OCI-LY7 (cell line): ENCODE data around the gene CCDC9B. TPM values are rescaled to one million over a fixed set of nuclear protein-coding genes. Genes with fewer than 3 reads are reported as not detected.

ENCODE experiments used
- BruUV-seq: library from RNA; stranded (reverse); fragments of 400-500 nt; replicated peaks from 2 replicates; lab custom pipeline; 2021; lab: Mats Ljungman, UMichigan
- CTCF ChIA-PET: fragments of 300-600 bp; sonication (Branson Sonifier 250); formaldehyde crosslinking; loops from one replicate; lab custom pipeline; 2022; ENCODE audit warnings: antibody characterized with exemption; ENCODE audit not compliant: unreplicated experiment; lab: Charles Lee
- POLR2A ChIA-PET: fragments of 300-600 bp; sonication (Branson Sonifier 250); formaldehyde crosslinking; loops from one replicate; lab custom pipeline; 2022; ENCODE audit warnings: antibody characterized with exemption; lab: Charles Lee
- DNase-seq: peaks from one replicate; pipeline ENCODE4 v3.0.0-alpha.2; 2015; ENCODE audit warnings: low spot score
- H2AFZ ChIP-seq: fragments of 200-600 bp; sonication (generic), shearing (Covaris generic); 2 replicates; pipeline ENCODE4 v1.6.1; 2014; ENCODE audit warnings: mild to moderate bottlenecking, antibody characterized with exemption, low read length, moderate library complexity
- H3K27ac ChIP-seq: fragments of 200-600 bp; sonication (generic); 2 replicates; pipeline ENCODE4 v1.5.1; 2014; ENCODE audit warnings: mixed run types, low read depth, mild to moderate bottlenecking, moderate library complexity, low read length, inconsistent platforms; ENCODE audit not compliant: poor library complexity, severe bottlenecking
- H3K36me3 ChIP-seq: fragments of 200-600 bp; sonication (generic); 2 replicates; pipeline ENCODE4 v1.6.1; 2014; ENCODE audit warnings: mild to moderate bottlenecking, antibody characterized with exemption, low read length, moderate library complexity, mixed read lengths; ENCODE audit not compliant: insufficient read depth
- H3K4me1 ChIP-seq: fragments of 200-600 bp; sonication (generic); 2 replicates; pipeline ENCODE4 v1.5.1; 2014; ENCODE audit warnings: mild to moderate bottlenecking, low read length; ENCODE audit not compliant: insufficient read depth, poor library complexity, severe bottlenecking
- H3K4me2 ChIP-seq: fragments of 200-600 bp; sonication (generic); 2 replicates; pipeline ENCODE4 v1.6.1; 2014; ENCODE audit warnings: mild to moderate bottlenecking, low read length
- H3K4me3 ChIP-seq: fragments of 200-600 bp; sonication (generic); 2 replicates; pipeline ENCODE4 v1.5.1; 2014; ENCODE audit warnings: mild to moderate bottlenecking, low read depth, low read length; ENCODE audit not compliant: poor library complexity, severe bottlenecking
- H3K79me2 ChIP-seq: fragments of 200-600 bp; sonication (generic); 2 replicates; pipeline ENCODE4 v1.6.1; 2016; ENCODE audit warnings: low read depth, mild to moderate bottlenecking, low read length, moderate library complexity, mixed read lengths; ENCODE audit not compliant: insufficient read depth
- H3K9me2 ChIP-seq: fragments of 200-600 bp; sonication (generic); 2 replicates; pipeline ENCODE4 v1.6.1; 2016; ENCODE audit warnings: mild to moderate bottlenecking, low read length, mixed read lengths; ENCODE audit not compliant: insufficient read depth
- H3K9me3 ChIP-seq: fragments of 200-600 bp; sonication (generic); 2 replicates; pipeline ENCODE4 v1.6.1; 2014; ENCODE audit warnings: mild to moderate bottlenecking, mixed run types, low read length, mixed read lengths
- H4K20me1 ChIP-seq: fragments of 200-600 bp; sonication (generic); 2 replicates; pipeline ENCODE4 v1.6.1; 2014; ENCODE audit warnings: mild to moderate bottlenecking, antibody characterized with exemption, low read length, moderate library complexity, mixed read lengths; ENCODE audit not compliant: insufficient read depth
- EZH2phosphoT487 ChIP-seq: fragments of 200-600 bp; sonication (generic); IDR thresholded peaks from 2 replicates; pipeline ENCODE4 v1.6.1; 2018; ENCODE audit warnings: low read depth, borderline replicate concordance, mild to moderate bottlenecking, mixed run types, antibody characterized with exemption, low read length, moderate library complexity, mixed read lengths
- intact Hi-C: fragments of 100-400 bp; cut with micrococcal nuclease; formaldehyde crosslinking; loops from one replicate; pipeline ENCODE4 v1.10.0; 2022; ENCODE audit not compliant: unreplicated experiment
- total RNA-seq, 2 experiments: library from RNA; depleted of rRNA in 1 of 2; stranded (reverse); fragments of >200 nt in 1 of 2; shearing (Covaris generic) in 1 of 2; gene quantifications; 2 replicates each; pipeline ENCODE4 v1.2.3, GENCODE V29; 2014 to 2022
- TF ChIP-seq, protein P1 (sequence below): fragments of 200-600 bp; sonication (generic); conservative IDR thresholded peaks from 2 replicates; pipeline ENCODE4 v1.5.1; 2014; ENCODE audit warnings: mild to moderate bottlenecking, antibody characterized with exemption, low read length, moderate library complexity, mixed read lengths

Gene CCDC9B
- total RNA-seq, 2 experiments from 2014 or later: 1.4 TPM; not detected in 1

DNA sequence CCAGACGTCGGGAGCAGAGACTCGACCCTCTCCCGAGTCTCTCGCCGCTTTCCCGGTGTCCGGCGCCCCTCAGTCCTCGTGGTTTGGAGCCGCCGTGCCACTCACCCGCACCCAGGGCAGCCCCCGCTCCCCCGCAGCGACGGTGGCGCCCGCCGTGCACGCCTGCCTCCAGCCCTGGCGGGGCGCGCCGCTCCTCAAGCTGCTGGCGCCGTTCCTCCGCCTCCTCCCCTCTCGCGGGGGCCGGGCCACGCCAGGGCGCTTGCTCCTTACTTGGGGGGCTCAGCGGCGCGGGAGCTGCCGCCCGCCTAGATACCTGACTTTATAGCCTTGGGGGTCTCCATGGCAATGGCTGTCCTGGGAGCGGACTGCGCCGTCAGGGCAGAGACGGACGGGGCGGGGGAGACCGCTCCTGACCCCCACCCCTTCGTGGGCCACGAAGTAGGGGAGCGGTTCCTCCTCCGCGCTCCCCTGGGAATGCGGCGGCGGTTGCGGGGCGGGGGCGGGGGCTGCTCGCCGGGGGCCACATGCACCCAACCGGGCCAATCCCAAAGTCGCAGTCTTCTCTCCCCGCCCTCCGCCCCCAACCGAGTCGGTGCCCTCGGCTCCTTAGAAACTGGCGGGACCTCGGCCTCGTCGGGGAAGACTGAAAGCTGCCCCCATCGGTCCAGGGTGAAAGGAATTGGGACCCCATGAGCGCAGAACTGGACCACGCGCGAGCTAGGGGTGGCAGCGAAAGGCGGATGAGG is 57.7 kb downstream of the CCDC9B start, which contains the start of gene ANKRD63:
Gene ANKRD63, minus strand, starts transcription at position 196 of the 746 bp plus-strand sequence. CDS start 478 bp downstream, outside the sequence.
- ChIA-PET POLR2A (no interaction called here), CTCF (no interaction called here)
- Histone ChIP-seq H3K36me3 (no peaks in the 10 kb centered on the region), H4K20me1 (no peaks in the 10 kb centered on the region), H3K27ac (no peak within 1 kb of the TSS), H3K4me1 (peaks cover 2% of the 10 kb centered on the region), H3K4me3 (no peak within 1 kb of the TSS), H3K4me2 (peak within 1 kb of the TSS; percentile 19; the same call in 1 of the 2 replicates), H3K79me2 (no peaks in the 10 kb centered on the region), H3K9me2 (no peaks in the 10 kb centered on the region), H2AFZ (no peak within 1 kb of the TSS), H3K9me3 (no peaks in the 10 kb centered on the region)
- intact Hi-C loops: no loop called here
- no peak for DNase-seq
- TF ChIP-seq, protein P1, sequence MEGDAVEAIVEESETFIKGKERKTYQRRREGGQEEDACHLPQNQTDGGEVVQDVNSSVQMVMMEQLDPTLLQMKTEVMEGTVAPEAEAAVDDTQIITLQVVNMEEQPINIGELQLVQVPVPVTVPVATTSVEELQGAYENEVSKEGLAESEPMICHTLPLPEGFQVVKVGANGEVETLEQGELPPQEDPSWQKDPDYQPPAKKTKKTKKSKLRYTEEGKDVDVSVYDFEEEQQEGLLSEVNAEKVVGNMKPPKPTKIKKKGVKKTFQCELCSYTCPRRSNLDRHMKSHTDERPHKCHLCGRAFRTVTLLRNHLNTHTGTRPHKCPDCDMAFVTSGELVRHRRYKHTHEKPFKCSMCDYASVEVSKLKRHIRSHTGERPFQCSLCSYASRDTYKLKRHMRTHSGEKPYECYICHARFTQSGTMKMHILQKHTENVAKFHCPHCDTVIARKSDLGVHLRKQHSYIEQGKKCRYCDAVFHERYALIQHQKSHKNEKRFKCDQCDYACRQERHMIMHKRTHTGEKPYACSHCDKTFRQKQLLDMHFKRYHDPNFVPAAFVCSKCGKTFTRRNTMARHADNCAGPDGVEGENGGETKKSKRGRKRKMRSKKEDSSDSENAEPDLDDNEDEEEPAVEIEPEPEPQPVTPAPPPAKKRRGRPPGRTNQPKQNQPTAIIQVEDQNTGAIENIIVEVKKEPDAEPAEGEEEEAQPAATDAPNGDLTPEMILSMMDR: no peak
- no peak for TF ChIP-seq EZH2phosphoT487
- no TSS peak for BruUV-seq

- Histone ChIP-seq H3K4me1 (peaks cover 9% of the 10 kb centered on the region), H3K27ac (no peak overlapping the region), H3K4me2 (peak overlapping the region; percentile 19; the same call in 1 of the 2 replicates), H3K9me3 (no peaks in the 10 kb centered on the region), H3K9me2 (no peaks in the 10 kb centered on the region), H3K36me3 (no peaks in the 10 kb centered on the region), H2AFZ (no peak overlapping the region), H3K4me3 (no peak overlapping the region), H3K79me2 (no peaks in the 10 kb centered on the region), H4K20me1 (no peaks in the 10 kb centered on the region)
- no TSS peak for BruUV-seq
- TF ChIP-seq EZH2phosphoT487: no peak
- TF ChIP-seq, protein P1: peak; percentile 58
- ChIA-PET CTCF (no interaction called here), POLR2A (no interaction called here)
- intact Hi-C loops: no loop called here
- DNase-seq: no peak
Measured at GRCh38 chr15:40282147-40282868, 58.4 kb downstream of the CCDC9B start.

- no TSS peak for BruUV-seq
- no peaks in the 10 kb centered on the region for H3K9me3 ChIP-seq
- no peak overlapping the region for H3K27ac ChIP-seq
- no peak for DNase-seq
- ChIA-PET CTCF (no interaction called here), POLR2A (no interaction called here)
- H3K4me1 ChIP-seq: peaks cover 13% of the 10 kb centered on the region
- H3K9me2 ChIP-seq: no peaks in the 10 kb centered on the region
- TF ChIP-seq, protein P1: no peak
- no peak for TF ChIP-seq EZH2phosphoT487
- H3K79me2 ChIP-seq: no peaks in the 10 kb centered on the region
- H2AFZ ChIP-seq: no peak overlapping the region
- no peak overlapping the region for H3K4me3 ChIP-seq
- H4K20me1 ChIP-seq: no peaks in the 10 kb centered on the region
- H3K4me2 ChIP-seq: no peak overlapping the region
- intact Hi-C loops: no loop called here
- no peaks in the 10 kb centered on the region for H3K36me3 ChIP-seq
Measured at GRCh38 chr15:40281801-40282146, 59.0 kb downstream of the CCDC9B start.
